GM12892 (cell line): ENCODE results near the gene HDC.

Source experiments
- POLR2A ChIP-seq: IDR thresholded peaks from 2 replicates; pipeline ENCODE4 v1.6.1; 2011; ENCODE audit warnings: low read depth, low read length, control low read depth
- POLR2AphosphoS5 ChIP-seq: IDR thresholded peaks from 2 replicates; pipeline ENCODE4 v1.6.1; 2011; ENCODE audit warnings: low read depth, low read length, control low read depth
- TAF1 ChIP-seq: IDR thresholded peaks from 2 replicates; pipeline ENCODE4 v1.6.1; 2011; ENCODE audit warnings: low read depth, mild to moderate bottlenecking, control low read depth, low read length, borderline replicate concordance

- no peak for TF ChIP-seq POLR2A
- no peak for TF ChIP-seq POLR2AphosphoS5
- TF ChIP-seq TAF1, result no peak
Observed at GRCh38 chr15:50265620-50266019, at the start of gene HDC.
